NOMO-1 treated with DMSO at 0.1 percent for 48 hours (cell line): ENCODE measurements around the gene FAM131C.
"Not testable (repeated sequence)": the region's sequence is repeated elsewhere in the genome, so short reads cannot be mapped to it uniquely, and the experiment has no call there.

Experiments used
- DNase-seq: peaks from one replicate; lab custom pipeline; 2025; ENCODE audit not compliant: unreplicated experiment; lab: John Stamatoyannopoulos, UW

Gene FAM131C

GRCh38 chr1:16073490-16074119, at the start of gene FAM131C:
TSS of gene FAM131C (minus strand) at chr1:16073651. CDS start at chr1:16073442, 209 bp downstream.
- DNase-seq, result no peak

GRCh38 chr1:16122916-16123315, 49.5 kb upstream of the FAM131C start:
- DNase-seq, result peak; percentile 79

- DNase-seq, result no peak
Observed at GRCh38 chr1:16122350-16122881, 49.0 kb upstream of the FAM131C start.

- no peak for DNase-seq
Observed at GRCh38 chr1:16120940-16121410, 47.5 kb upstream of the FAM131C start.

GRCh38 chr1:16120407-16120806, 47.0 kb upstream of the FAM131C start:
- DNase-seq, result no peak

GRCh38 chr1:16119926-16120325, 46.5 kb upstream of the FAM131C start:
- no peak for DNase-seq

GRCh38 chr1:16119504-16119903, 46.1 kb upstream of the FAM131C start:
- DNase-seq, result no peak

GRCh38 chr1:16118706-16119105, 45.3 kb upstream of the FAM131C start:
- DNase-seq, result no peak

- DNase-seq, result no peak
Observed at GRCh38 chr1:16117936-16118335, 44.5 kb upstream of the FAM131C start.

GRCh38 chr1:16117369-16117768, 43.9 kb upstream of the FAM131C start:
- no peak for DNase-seq

- no peak for DNase-seq
Observed at GRCh38 chr1:16116625-16117024, 43.2 kb upstream of the FAM131C start.

GRCh38 chr1:16116002-16116401, 42.6 kb upstream of the FAM131C start:
- no peak for DNase-seq

GRCh38 chr1:16115468-16115983, 42.1 kb upstream of the FAM131C start:
- no peak for DNase-seq

GRCh38 chr1:16114527-16115467, 41.3 kb upstream of the FAM131C start:
- DNase-seq, result no peak

GRCh38 chr1:16112596-16113555, 39.4 kb upstream of the FAM131C start:
- DNase-seq, result no peak

GRCh38 chr1:16111771-16112595, 38.5 kb upstream of the FAM131C start:
- DNase-seq, result no peak

GRCh38 chr1:16110884-16111283, 37.4 kb upstream of the FAM131C start:
- no peak for DNase-seq

GRCh38 chr1:16110456-16110855, 37.0 kb upstream of the FAM131C start:
- no peak for DNase-seq

- DNase-seq, result no peak
Observed at GRCh38 chr1:16109571-16109970, 36.1 kb upstream of the FAM131C start.

GRCh38 chr1:16107039-16107438, 33.6 kb upstream of the FAM131C start:
- DNase-seq, result not testable (repeated sequence)
